Panc1 (cell line): ENCODE measurements around the gene PTPRK. TPM values are rescaled to one million over a fixed set of nuclear protein-coding genes. Genes with fewer than 3 reads are reported as not detected.

Experiments
- ATAC-seq: fragments of 200-7000 bp; cut with Tn5 transposase; 2 replicates; pipeline ENCODE4 v1.9.1; 2020; ENCODE audit warnings: mild to moderate bottlenecking, moderate library complexity
- BruUV-seq: library from RNA; stranded (reverse); fragments of 400-500 nt; replicated peaks from 2 replicates; lab custom pipeline; 2021; lab: Mats Ljungman, UMichigan
- CTCF ChIA-PET: fragments of 300-600 bp; sonication (Branson Sonifier 250); formaldehyde crosslinking; loops from one replicate; lab custom pipeline; 2022; ENCODE audit warnings: antibody characterized with exemption; lab: Charles Lee
- POLR2A ChIA-PET: fragments of 300-600 bp; sonication (Branson Sonifier 250); formaldehyde crosslinking; loops from one replicate; lab custom pipeline; 2022; ENCODE audit warnings: antibody characterized with exemption; lab: Charles Lee
- DNase-seq: peaks from one replicate; pipeline ENCODE4 v3.0.0-alpha.2; 2010; ENCODE audit warnings: low read depth, low spot score
- H3K27ac ChIP-seq: 2 replicates; pipeline ENCODE4 v1.5.1; 2011; ENCODE audit warnings: mild to moderate bottlenecking, low read length, inconsistent platforms
- H3K27me3 ChIP-seq: fragments of 200-500 bp; sonication (Bioruptor generic); 2 replicates; pipeline ENCODE4 v1.6.0; 2014; ENCODE audit warnings: low read length, inconsistent platforms; ENCODE audit not compliant: control insufficient read depth, insufficient read depth
- H3K36me3 ChIP-seq: fragments of 200-500 bp; sonication (Bioruptor generic); 2 replicates; pipeline ENCODE4 v1.5.1; 2014; ENCODE audit warnings: inconsistent platforms, mild to moderate bottlenecking, low read length, moderate library complexity; ENCODE audit not compliant: control insufficient read depth, insufficient read depth
- H3K4me1 ChIP-seq: 2 replicates; pipeline ENCODE4 v1.5.1; 2011; ENCODE audit warnings: inconsistent platforms, mild to moderate bottlenecking, low read length, moderate library complexity; ENCODE audit not compliant: control insufficient read depth, insufficient read depth
- H3K4me3 ChIP-seq, 2 experiments: 2 replicates each; pipeline ENCODE4 v1.5.1; 2011 to 2012; ENCODE audit warnings: low read depth in 2 of 2, low read length in 2 of 2, mild to moderate bottlenecking in 2 of 2, inconsistent platforms in 1 of 2, moderate library complexity in 1 of 2
- H3K9me3 ChIP-seq: fragments of 200-500 bp; sonication (Bioruptor generic); 2 replicates; pipeline ENCODE4 v1.5.1; 2014; ENCODE audit warnings: low read depth, mild to moderate bottlenecking, inconsistent platforms, low read length, moderate library complexity; ENCODE audit not compliant: control insufficient read depth, insufficient read depth
- POLR2AphosphoS5 ChIP-seq: IDR thresholded peaks from 2 replicates; pipeline ENCODE4 v1.6.1; 2012; ENCODE audit warnings: mild to moderate bottlenecking, low read depth, low read length, moderate library complexity
- SIN3A ChIP-seq: IDR thresholded peaks from 2 replicates; pipeline ENCODE4 v1.6.1; 2012; ENCODE audit warnings: low read depth, mild to moderate bottlenecking, low read length, moderate library complexity, borderline replicate concordance; ENCODE audit not compliant: insufficient read depth
- TCF7L2 ChIP-seq: IDR thresholded peaks from 2 replicates; pipeline ENCODE4 v1.6.1; 2011; ENCODE audit warnings: mild to moderate bottlenecking, low read depth, low read length, inconsistent platforms
- in situ Hi-C: cut with HindIII; loops from 2 replicates; pipeline ENCODE4 v1.10.0; 2016; ENCODE audit warnings: low sequenced_read_pairs, low pct_unique_long_range_greater_than_20kb
- intact Hi-C: fragments of 100-400 bp; cut with micrococcal nuclease; formaldehyde crosslinking; loops from one replicate; pipeline ENCODE4 v1.10.0; 2022; ENCODE audit not compliant: unreplicated experiment
- total RNA-seq: library from RNA; stranded (reverse); gene quantifications from one replicate; pipeline ENCODE4 v1.2.1, GENCODE V29; 2021; ENCODE audit not compliant: unreplicated experiment
- TF ChIP-seq, protein P1 (sequence below), 2 experiments: IDR thresholded peaks; 2 replicates each; pipeline ENCODE4 v1.6.1; 2011 to 2012; ENCODE audit warnings: low read depth in 2 of 2, control low read depth in 1 of 2, low read length in 1 of 2, mild to moderate bottlenecking in 1 of 2, moderate library complexity in 1 of 2; ENCODE audit not compliant: insufficient read depth in 1 of 2
- TF ChIP-seq, protein P2 (sequence below): fragments of 450-650 bp; IDR thresholded peaks from 2 replicates; pipeline ENCODE4 v1.5.1; 2017; ENCODE audit warnings: mild to moderate bottlenecking

The PTPRK gene
- total RNA-seq, 1 experiment from 2014 or later: 61.8 TPM

DNA sequence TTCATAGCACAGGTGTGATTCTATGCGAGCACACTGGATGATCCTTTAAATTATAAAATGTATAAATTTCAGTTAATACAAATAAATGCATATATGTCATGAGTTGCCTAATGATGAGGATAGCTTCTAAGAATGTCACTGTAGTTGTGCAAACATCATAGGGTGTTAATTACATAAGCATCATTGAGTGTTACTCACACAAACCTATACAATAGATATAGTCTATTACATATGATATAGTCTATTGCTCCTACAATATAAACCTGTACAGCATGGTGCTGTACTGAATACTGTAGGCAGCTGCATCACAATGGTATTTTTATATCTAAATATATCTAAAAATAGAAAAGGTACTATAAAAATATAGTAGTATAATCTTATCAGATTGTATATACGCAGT is 159.0 kb downstream of the PTPRK start:
- CTCF ChIA-PET: no interaction called here
- TF ChIP-seq, protein P1, sequence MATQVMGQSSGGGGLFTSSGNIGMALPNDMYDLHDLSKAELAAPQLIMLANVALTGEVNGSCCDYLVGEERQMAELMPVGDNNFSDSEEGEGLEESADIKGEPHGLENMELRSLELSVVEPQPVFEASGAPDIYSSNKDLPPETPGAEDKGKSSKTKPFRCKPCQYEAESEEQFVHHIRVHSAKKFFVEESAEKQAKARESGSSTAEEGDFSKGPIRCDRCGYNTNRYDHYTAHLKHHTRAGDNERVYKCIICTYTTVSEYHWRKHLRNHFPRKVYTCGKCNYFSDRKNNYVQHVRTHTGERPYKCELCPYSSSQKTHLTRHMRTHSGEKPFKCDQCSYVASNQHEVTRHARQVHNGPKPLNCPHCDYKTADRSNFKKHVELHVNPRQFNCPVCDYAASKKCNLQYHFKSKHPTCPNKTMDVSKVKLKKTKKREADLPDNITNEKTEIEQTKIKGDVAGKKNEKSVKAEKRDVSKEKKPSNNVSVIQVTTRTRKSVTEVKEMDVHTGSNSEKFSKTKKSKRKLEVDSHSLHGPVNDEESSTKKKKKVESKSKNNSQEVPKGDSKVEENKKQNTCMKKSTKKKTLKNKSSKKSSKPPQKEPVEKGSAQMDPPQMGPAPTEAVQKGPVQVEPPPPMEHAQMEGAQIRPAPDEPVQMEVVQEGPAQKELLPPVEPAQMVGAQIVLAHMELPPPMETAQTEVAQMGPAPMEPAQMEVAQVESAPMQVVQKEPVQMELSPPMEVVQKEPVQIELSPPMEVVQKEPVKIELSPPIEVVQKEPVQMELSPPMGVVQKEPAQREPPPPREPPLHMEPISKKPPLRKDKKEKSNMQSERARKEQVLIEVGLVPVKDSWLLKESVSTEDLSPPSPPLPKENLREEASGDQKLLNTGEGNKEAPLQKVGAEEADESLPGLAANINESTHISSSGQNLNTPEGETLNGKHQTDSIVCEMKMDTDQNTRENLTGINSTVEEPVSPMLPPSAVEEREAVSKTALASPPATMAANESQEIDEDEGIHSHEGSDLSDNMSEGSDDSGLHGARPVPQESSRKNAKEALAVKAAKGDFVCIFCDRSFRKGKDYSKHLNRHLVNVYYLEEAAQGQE (IDR thresholded peaks at IDR 0.05; ENCODE audit: insufficient read depth in 1 of 2, low read depth in 2 of 2, low read length in 1 of 2): no peak
- TF ChIP-seq SIN3A (no peak), POLR2AphosphoS5 (no peak), TCF7L2 (no peak)
- TF ChIP-seq, protein P2, sequence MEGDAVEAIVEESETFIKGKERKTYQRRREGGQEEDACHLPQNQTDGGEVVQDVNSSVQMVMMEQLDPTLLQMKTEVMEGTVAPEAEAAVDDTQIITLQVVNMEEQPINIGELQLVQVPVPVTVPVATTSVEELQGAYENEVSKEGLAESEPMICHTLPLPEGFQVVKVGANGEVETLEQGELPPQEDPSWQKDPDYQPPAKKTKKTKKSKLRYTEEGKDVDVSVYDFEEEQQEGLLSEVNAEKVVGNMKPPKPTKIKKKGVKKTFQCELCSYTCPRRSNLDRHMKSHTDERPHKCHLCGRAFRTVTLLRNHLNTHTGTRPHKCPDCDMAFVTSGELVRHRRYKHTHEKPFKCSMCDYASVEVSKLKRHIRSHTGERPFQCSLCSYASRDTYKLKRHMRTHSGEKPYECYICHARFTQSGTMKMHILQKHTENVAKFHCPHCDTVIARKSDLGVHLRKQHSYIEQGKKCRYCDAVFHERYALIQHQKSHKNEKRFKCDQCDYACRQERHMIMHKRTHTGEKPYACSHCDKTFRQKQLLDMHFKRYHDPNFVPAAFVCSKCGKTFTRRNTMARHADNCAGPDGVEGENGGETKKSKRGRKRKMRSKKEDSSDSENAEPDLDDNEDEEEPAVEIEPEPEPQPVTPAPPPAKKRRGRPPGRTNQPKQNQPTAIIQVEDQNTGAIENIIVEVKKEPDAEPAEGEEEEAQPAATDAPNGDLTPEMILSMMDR: no peak
- Histone ChIP-seq H3K4me3 (no peak overlapping the region), H3K9me3 (no peaks in the 10 kb centered on the region), H3K27me3 (no peaks in the 10 kb centered on the region), H3K27ac (no peak overlapping the region), H3K36me3 (no peaks in the 10 kb centered on the region), H3K4me1 (no peaks in the 10 kb centered on the region)
- in situ Hi-C loops: no loop called here
- BruUV-seq: no TSS peak
- POLR2A ChIA-PET: no interaction called here
- DNase-seq (no peak), ATAC-seq (no peak)
- intact Hi-C loops: no loop called here

DNA sequence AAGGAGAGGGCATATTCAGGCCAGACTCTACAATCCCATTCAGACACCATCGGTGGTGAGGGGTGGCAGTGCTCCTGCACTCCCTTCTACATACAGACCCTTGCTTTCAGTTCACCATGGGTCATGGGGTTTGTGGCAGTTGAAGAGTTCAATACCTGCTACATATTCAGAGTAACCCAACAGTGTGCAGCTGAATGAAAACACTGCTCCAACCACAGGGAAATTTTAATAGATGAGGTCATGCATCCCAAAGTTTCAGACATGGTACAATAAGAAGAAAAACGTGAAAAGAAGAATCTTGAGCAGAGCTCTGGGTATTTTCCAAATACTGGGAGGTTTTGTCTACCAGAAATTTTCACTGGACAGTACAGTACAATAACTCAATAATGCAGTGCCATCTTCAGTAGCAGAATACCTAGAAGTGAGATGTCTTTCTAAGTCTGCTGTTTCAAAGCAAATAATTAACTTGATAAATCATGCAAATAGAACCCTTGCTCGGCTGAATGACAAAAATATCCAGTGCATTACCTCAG is 162.1 kb downstream of the PTPRK start:
- CTCF ChIA-PET: no interaction called here
- H3K36me3 ChIP-seq: no peaks in the 10 kb centered on the region
- POLR2A ChIA-PET: no interaction called here
- no peaks in the 10 kb centered on the region for H3K27me3 ChIP-seq
- no peaks in the 10 kb centered on the region for H3K4me1 ChIP-seq
- H3K4me3 ChIP-seq: no peak overlapping the region
- no peak overlapping the region for H3K27ac ChIP-seq
- intact Hi-C loops: no loop called here
- H3K9me3 ChIP-seq: no peaks in the 10 kb centered on the region
- TF ChIP-seq SIN3A: no peak
- no peak for TF ChIP-seq TCF7L2
- TF ChIP-seq, protein P1 (IDR thresholded peaks at IDR 0.05; ENCODE audit: insufficient read depth in 1 of 2, low read depth in 2 of 2, low read length in 1 of 2): no peak
- no peak for TF ChIP-seq POLR2AphosphoS5
- TF ChIP-seq, protein P2: no peak
- no TSS peak for BruUV-seq
- no peak for ATAC-seq
- no peak for DNase-seq
- in situ Hi-C loops: no loop called here
